ENCODE measurements around the gene MRPL4. TPM values are rescaled to one million over a fixed set of nuclear protein-coding genes. Genes with fewer than 3 reads are reported as not detected.

The MRPL4 gene
- total RNA-seq, 1 experiment from 2014 or later: 112 TPM

- TF ChIP-seq PRRX2 (CRISPR knock-in tag; IDR thresholded peaks at IDR 0.05): no peak
- TF ChIP-seq, protein P1, sequence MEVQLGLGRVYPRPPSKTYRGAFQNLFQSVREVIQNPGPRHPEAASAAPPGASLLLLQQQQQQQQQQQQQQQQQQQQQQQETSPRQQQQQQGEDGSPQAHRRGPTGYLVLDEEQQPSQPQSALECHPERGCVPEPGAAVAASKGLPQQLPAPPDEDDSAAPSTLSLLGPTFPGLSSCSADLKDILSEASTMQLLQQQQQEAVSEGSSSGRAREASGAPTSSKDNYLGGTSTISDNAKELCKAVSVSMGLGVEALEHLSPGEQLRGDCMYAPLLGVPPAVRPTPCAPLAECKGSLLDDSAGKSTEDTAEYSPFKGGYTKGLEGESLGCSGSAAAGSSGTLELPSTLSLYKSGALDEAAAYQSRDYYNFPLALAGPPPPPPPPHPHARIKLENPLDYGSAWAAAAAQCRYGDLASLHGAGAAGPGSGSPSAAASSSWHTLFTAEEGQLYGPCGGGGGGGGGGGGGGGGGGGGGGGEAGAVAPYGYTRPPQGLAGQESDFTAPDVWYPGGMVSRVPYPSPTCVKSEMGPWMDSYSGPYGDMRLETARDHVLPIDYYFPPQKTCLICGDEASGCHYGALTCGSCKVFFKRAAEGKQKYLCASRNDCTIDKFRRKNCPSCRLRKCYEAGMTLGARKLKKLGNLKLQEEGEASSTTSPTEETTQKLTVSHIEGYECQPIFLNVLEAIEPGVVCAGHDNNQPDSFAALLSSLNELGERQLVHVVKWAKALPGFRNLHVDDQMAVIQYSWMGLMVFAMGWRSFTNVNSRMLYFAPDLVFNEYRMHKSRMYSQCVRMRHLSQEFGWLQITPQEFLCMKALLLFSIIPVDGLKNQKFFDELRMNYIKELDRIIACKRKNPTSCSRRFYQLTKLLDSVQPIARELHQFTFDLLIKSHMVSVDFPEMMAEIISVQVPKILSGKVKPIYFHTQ (CRISPR knock-in tag; IDR thresholded peaks at IDR 0.05): no peak
- peak; percentile 90 for TF ChIP-seq NFYB (CRISPR knock-in tag; conservative IDR thresholded peaks at IDR 0.05; ENCODE audit: low read depth)
- TF ChIP-seq ZNF423 (CRISPR knock-in tag; IDR thresholded peaks at IDR 0.05): no peak
- no peak for TF ChIP-seq IRF2 (CRISPR knock-in tag; IDR thresholded peaks at IDR 0.05; ENCODE audit: borderline replicate concordance, low read depth)
- TF ChIP-seq GRHL2 (CRISPR knock-in tag; IDR thresholded peaks at IDR 0.05; ENCODE audit: insufficient replicate concordance, severe bottlenecking): no peak
- TF ChIP-seq, protein P2, sequence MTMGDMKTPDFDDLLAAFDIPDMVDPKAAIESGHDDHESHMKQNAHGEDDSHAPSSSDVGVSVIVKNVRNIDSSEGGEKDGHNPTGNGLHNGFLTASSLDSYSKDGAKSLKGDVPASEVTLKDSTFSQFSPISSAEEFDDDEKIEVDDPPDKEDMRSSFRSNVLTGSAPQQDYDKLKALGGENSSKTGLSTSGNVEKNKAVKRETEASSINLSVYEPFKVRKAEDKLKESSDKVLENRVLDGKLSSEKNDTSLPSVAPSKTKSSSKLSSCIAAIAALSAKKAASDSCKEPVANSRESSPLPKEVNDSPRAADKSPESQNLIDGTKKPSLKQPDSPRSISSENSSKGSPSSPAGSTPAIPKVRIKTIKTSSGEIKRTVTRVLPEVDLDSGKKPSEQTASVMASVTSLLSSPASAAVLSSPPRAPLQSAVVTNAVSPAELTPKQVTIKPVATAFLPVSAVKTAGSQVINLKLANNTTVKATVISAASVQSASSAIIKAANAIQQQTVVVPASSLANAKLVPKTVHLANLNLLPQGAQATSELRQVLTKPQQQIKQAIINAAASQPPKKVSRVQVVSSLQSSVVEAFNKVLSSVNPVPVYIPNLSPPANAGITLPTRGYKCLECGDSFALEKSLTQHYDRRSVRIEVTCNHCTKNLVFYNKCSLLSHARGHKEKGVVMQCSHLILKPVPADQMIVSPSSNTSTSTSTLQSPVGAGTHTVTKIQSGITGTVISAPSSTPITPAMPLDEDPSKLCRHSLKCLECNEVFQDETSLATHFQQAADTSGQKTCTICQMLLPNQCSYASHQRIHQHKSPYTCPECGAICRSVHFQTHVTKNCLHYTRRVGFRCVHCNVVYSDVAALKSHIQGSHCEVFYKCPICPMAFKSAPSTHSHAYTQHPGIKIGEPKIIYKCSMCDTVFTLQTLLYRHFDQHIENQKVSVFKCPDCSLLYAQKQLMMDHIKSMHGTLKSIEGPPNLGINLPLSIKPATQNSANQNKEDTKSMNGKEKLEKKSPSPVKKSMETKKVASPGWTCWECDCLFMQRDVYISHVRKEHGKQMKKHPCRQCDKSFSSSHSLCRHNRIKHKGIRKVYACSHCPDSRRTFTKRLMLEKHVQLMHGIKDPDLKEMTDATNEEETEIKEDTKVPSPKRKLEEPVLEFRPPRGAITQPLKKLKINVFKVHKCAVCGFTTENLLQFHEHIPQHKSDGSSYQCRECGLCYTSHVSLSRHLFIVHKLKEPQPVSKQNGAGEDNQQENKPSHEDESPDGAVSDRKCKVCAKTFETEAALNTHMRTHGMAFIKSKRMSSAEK (CRISPR knock-in tag; IDR thresholded peaks at IDR 0.05; ENCODE audit: borderline replicate concordance): no peak
- TF ChIP-seq, protein P3, sequence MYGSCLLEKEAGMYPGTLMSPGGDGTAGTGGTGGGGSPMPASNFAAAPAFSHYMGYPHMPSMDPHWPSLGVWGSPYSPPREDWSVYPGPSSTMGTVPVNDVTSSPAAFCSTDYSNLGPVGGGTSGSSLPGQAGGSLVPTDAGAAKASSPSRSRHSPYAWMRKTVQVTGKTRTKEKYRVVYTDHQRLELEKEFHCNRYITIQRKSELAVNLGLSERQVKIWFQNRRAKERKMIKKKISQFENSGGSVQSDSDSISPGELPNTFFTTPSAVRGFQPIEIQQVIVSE (CRISPR knock-in tag; IDR thresholded peaks at IDR 0.05; ENCODE audit: borderline replicate concordance): no peak
- no peak for TF ChIP-seq ZBTB21 (CRISPR knock-in tag; IDR thresholded peaks at IDR 0.05; ENCODE audit: borderline replicate concordance)
- TF ChIP-seq ELF4 (CRISPR knock-in tag; IDR thresholded peaks at IDR 0.05; ENCODE audit: low read depth): no peak
- TF ChIP-seq, protein P4, sequence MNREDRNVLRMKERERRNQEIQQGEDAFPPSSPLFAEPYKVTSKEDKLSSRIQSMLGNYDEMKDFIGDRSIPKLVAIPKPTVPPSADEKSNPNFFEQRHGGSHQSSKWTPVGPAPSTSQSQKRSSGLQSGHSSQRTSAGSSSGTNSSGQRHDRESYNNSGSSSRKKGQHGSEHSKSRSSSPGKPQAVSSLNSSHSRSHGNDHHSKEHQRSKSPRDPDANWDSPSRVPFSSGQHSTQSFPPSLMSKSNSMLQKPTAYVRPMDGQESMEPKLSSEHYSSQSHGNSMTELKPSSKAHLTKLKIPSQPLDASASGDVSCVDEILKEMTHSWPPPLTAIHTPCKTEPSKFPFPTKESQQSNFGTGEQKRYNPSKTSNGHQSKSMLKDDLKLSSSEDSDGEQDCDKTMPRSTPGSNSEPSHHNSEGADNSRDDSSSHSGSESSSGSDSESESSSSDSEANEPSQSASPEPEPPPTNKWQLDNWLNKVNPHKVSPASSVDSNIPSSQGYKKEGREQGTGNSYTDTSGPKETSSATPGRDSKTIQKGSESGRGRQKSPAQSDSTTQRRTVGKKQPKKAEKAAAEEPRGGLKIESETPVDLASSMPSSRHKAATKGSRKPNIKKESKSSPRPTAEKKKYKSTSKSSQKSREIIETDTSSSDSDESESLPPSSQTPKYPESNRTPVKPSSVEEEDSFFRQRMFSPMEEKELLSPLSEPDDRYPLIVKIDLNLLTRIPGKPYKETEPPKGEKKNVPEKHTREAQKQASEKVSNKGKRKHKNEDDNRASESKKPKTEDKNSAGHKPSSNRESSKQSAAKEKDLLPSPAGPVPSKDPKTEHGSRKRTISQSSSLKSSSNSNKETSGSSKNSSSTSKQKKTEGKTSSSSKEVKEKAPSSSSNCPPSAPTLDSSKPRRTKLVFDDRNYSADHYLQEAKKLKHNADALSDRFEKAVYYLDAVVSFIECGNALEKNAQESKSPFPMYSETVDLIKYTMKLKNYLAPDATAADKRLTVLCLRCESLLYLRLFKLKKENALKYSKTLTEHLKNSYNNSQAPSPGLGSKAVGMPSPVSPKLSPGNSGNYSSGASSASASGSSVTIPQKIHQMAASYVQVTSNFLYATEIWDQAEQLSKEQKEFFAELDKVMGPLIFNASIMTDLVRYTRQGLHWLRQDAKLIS (CRISPR knock-in tag; IDR thresholded peaks at IDR 0.05; ENCODE audit: borderline replicate concordance): no peak
- TF ChIP-seq, protein P5, sequence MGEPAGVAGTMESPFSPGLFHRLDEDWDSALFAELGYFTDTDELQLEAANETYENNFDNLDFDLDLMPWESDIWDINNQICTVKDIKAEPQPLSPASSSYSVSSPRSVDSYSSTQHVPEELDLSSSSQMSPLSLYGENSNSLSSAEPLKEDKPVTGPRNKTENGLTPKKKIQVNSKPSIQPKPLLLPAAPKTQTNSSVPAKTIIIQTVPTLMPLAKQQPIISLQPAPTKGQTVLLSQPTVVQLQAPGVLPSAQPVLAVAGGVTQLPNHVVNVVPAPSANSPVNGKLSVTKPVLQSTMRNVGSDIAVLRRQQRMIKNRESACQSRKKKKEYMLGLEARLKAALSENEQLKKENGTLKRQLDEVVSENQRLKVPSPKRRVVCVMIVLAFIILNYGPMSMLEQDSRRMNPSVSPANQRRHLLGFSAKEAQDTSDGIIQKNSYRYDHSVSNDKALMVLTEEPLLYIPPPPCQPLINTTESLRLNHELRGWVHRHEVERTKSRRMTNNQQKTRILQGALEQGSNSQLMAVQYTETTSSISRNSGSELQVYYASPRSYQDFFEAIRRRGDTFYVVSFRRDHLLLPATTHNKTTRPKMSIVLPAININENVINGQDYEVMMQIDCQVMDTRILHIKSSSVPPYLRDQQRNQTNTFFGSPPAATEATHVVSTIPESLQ (CRISPR knock-in tag; IDR thresholded peaks at IDR 0.05): no peak
- TF ChIP-seq NR2C2 (CRISPR knock-in tag; IDR thresholded peaks at IDR 0.05): peak; percentile 10; the same call in 1 of the 2 replicates
- TF ChIP-seq FOXP1 (CRISPR knock-in tag; IDR thresholded peaks at IDR 0.05; ENCODE audit: borderline replicate concordance): 0 out of 2 replicates have a peak, but pooled peaks have one; percentile 50
- peak; percentile 21; the same call in 1 of the 2 replicates for TF ChIP-seq FOXP4 (CRISPR knock-in tag; IDR thresholded peaks at IDR 0.05)
- no peak for TF ChIP-seq ZNF138 (CRISPR knock-in tag; conservative IDR thresholded peaks at IDR 0.05)
- TF ChIP-seq NFATC4 (CRISPR knock-in tag; IDR thresholded peaks at IDR 0.05): 0 out of 2 replicates have a peak, but pooled peaks have one; percentile 51
- TF ChIP-seq HMGA2 (CRISPR knock-in tag; IDR thresholded peaks at IDR 0.05): no peak
- TF ChIP-seq MYBL2 (CRISPR knock-in tag; IDR thresholded peaks at IDR 0.05): peak; percentile 93
- peak; percentile 100 for TF ChIP-seq CREM (CRISPR knock-in tag; IDR thresholded peaks at IDR 0.05)
- TF ChIP-seq NFE2L1 (CRISPR knock-in tag; IDR thresholded peaks at IDR 0.05): peak; percentile 78; the same call in 1 of the 2 replicates
- no peak for TF ChIP-seq GTF2I (CRISPR knock-in tag; conservative IDR thresholded peaks at IDR 0.05)
Measured at GRCh38 chr19:10251792-10252694, at the start of gene MRPL4 (continued).

All from WTC11 (cell line).